Keratinocyte (primary cell): ENCODE measurements around the gene RELCH. TPM values are rescaled to one million over a fixed set of nuclear protein-coding genes. Genes with fewer than 3 reads are reported as not detected.

Experiments
- DNase-seq: peaks from one replicate; pipeline ENCODE4 v3.0.0-alpha.2; 2011; ENCODE audit warnings: low read depth, missing footprints, low spot score
- FAIRE-seq: peaks from 2 replicates; lab custom pipeline; 2011; peaks lifted over from hg19 to GRCh38; lab: Jason Lieb, UNC
- H2AFZ ChIP-seq: 2 replicates; pipeline ENCODE4 v1.6.0; 2012; ENCODE audit warnings: low read length, control low read depth, inconsistent platforms; ENCODE audit not compliant: control insufficient read depth
- H3K27ac ChIP-seq: 2 replicates; pipeline ENCODE4 v1.5.1; 2011; ENCODE audit warnings: low read length; ENCODE audit not compliant: control insufficient read depth, insufficient read depth
- H3K27me3 ChIP-seq: 3 replicates; pipeline ENCODE4 v1.6.0; 2011; ENCODE audit warnings: low read length; ENCODE audit not compliant: control insufficient read depth, insufficient read depth; ENCODE audit errors: extremely low read depth
- H3K36me3 ChIP-seq, 2 experiments: 2 replicates in 1 of 2; 3 replicates in 1 of 2; pipeline ENCODE4 v1.5.1; 2011; ENCODE audit warnings: low read length in 2 of 2, mild to moderate bottlenecking in 1 of 2; ENCODE audit not compliant: control insufficient read depth in 2 of 2, insufficient read depth in 2 of 2; ENCODE audit errors: extremely low read depth in 1 of 2
- H3K4me1 ChIP-seq: 3 replicates; pipeline ENCODE4 v1.5.1; 2011; ENCODE audit warnings: low read length; ENCODE audit not compliant: control insufficient read depth, insufficient read depth; ENCODE audit errors: extremely low read depth
- H3K4me2 ChIP-seq: 3 replicates; pipeline ENCODE4 v1.6.0; 2011; ENCODE audit warnings: low read depth, low read length; ENCODE audit not compliant: control insufficient read depth, insufficient read depth; ENCODE audit errors: extremely low read depth
- H3K4me3 ChIP-seq, 3 experiments: fragments of 200-600 bp in 1 of 3; sonication (generic) in 1 of 3; 2 replicates in 2 of 3; 3 replicates in 1 of 3; pipeline ENCODE4 v1.5.1; 2011 to 2016; ENCODE audit warnings: low read length in 3 of 3, mild to moderate bottlenecking in 3 of 3, control low read depth in 2 of 3, inconsistent platforms in 1 of 3, low read depth in 1 of 3, mixed read lengths in 1 of 3, mixed run types in 1 of 3, moderate library complexity in 1 of 3; ENCODE audit not compliant: control insufficient read depth in 2 of 3, insufficient read depth in 2 of 3; ENCODE audit errors: extremely low read depth in 1 of 3
- H3K79me2 ChIP-seq: 2 replicates; pipeline ENCODE4 v1.6.0; 2012; ENCODE audit warnings: low read length; ENCODE audit not compliant: control insufficient read depth, insufficient read depth
- H3K9ac ChIP-seq: 3 replicates; pipeline ENCODE4 v1.6.0; 2011; ENCODE audit warnings: low read length; ENCODE audit not compliant: control insufficient read depth, insufficient read depth; ENCODE audit errors: extremely low read depth
- H3K9me1 ChIP-seq: 3 replicates; pipeline ENCODE4 v1.6.0; 2011; ENCODE audit warnings: low read length; ENCODE audit not compliant: control insufficient read depth, insufficient read depth; ENCODE audit errors: extremely low read depth
- H3K9me3 ChIP-seq: 2 replicates; pipeline ENCODE4 v1.5.1; 2012; ENCODE audit warnings: low read depth, low read length; ENCODE audit not compliant: control insufficient read depth
- H4K20me1 ChIP-seq: 3 replicates; pipeline ENCODE4 v1.6.0; 2011; ENCODE audit warnings: low read length; ENCODE audit not compliant: control insufficient read depth, insufficient read depth; ENCODE audit errors: extremely low read depth
- CTCF ChIP-seq, 3 experiments: IDR thresholded peaks in 1 of 3; conservative IDR thresholded peaks in 1 of 3; optimal IDR thresholded peaks in 1 of 3; 2 replicates in 2 of 3; 3 replicates in 1 of 3; pipeline versions ENCODE3 to v1.5.1; 2011; ENCODE audit warnings: low read length in 3 of 3, mild to moderate bottlenecking in 3 of 3, moderate library complexity in 2 of 3, control low read depth in 1 of 3, inconsistent platforms in 1 of 3; ENCODE audit not compliant: insufficient read depth in 2 of 3; ENCODE audit errors: extremely low read depth in 1 of 3
- EZH2 ChIP-seq: IDR thresholded peaks from one replicate; pipeline ENCODE4 v1.6.1; 2012; ENCODE audit warnings: inconsistent platforms, mild to moderate bottlenecking, low read length, moderate library complexity
- dilution Hi-C: fragments of 300-500 bp; cut with MboI; formaldehyde crosslinking; loops from one replicate; pipeline ENCODE4 v1.7.0; 2020; ENCODE audit warnings: low sequenced_read_pairs; ENCODE audit not compliant: extremely low pct_ligation_motif_present
- polyA plus RNA-seq, 5 experiments: library from polyadenylated mRNA; depleted of rRNA in 3 of 5; stranded (reverse) in 3 of 5; stranded (forward) in 1 of 5; unstranded in 1 of 5; fragments of >200 nt; gene quantifications; 1 replicate in 1 of 5; 2 replicates in 3 of 5; 3 replicates in 1 of 5; pipeline versions ENCODE4 v1.2.1 to v1.2.3, GENCODE V29; 2011 to 2012; ENCODE audit warnings: missing spikeins in 2 of 5, low read depth in 1 of 5, low replicate concordance in 1 of 5

The RELCH gene
- polyA plus RNA-seq, 1 donor (not counting 4 experiments of a cell fraction or from before 2014, with no cell fraction given) = 21.8 TPM

GRCh38 chr18:62214790-62215189 is 27.7 kb downstream of the RELCH start:
- no peaks in the 10 kb centered on the region for H3K27me3 ChIP-seq
- H3K9me1 ChIP-seq = no peaks in the 10 kb centered on the region
- no peak overlapping the region for H2AFZ ChIP-seq
- FAIRE-seq (no peak), DNase-seq (no peak)
- H3K4me2 ChIP-seq = no peak overlapping the region
- H3K4me3 ChIP-seq = no peak overlapping the region
- H3K9ac ChIP-seq = no peak overlapping the region
- H3K4me1 ChIP-seq = no peaks in the 10 kb centered on the region
- dilution Hi-C loops = no loop called here
- no peak for TF ChIP-seq EZH2
- no peak for TF ChIP-seq CTCF (optimal IDR thresholded peaks at IDR 0.05 in 1 of 3, IDR thresholded peaks at IDR 0.05 in 1 of 3, conservative IDR thresholded peaks at IDR 0.05 in 1 of 3; ENCODE audit: extremely low read depth in 1 of 3, insufficient read depth in 2 of 3, low read length in 3 of 3)
- H3K9me3 ChIP-seq = no peaks in the 10 kb centered on the region
- no peak overlapping the region for H3K27ac ChIP-seq
- peaks cover 22% of the 10 kb centered on the region for H3K79me2 ChIP-seq
- peaks cover 0 to 2% of the 10 kb centered on the region in 2 experiments for H3K36me3 ChIP-seq
- no peaks in the 10 kb centered on the region for H4K20me1 ChIP-seq

GRCh38 chr18:62224229-62224628 is 37.2 kb downstream of the RELCH start:
- Histone ChIP-seq H3K27me3 (no peaks in the 10 kb centered on the region), H3K9ac (no peak overlapping the region), H3K4me2 (no peak overlapping the region), H3K9me3 (no peaks in the 10 kb centered on the region), H3K79me2 (peaks cover 2% of the 10 kb centered on the region), H3K27ac (no peak overlapping the region), H2AFZ (no peak overlapping the region), H3K4me3 (no peak overlapping the region), H4K20me1 (no peaks in the 10 kb centered on the region), H3K36me3 (peaks cover 3 to 4% of the 10 kb centered on the region in 2 experiments), H3K4me1 (no peaks in the 10 kb centered on the region), H3K9me1 (no peaks in the 10 kb centered on the region)
- dilution Hi-C loops = no loop called here
- DNase-seq (no peak), FAIRE-seq (no peak)
- no peak for TF ChIP-seq EZH2
- TF ChIP-seq CTCF (optimal IDR thresholded peaks at IDR 0.05 in 1 of 3, IDR thresholded peaks at IDR 0.05 in 1 of 3, conservative IDR thresholded peaks at IDR 0.05 in 1 of 3; ENCODE audit: extremely low read depth in 1 of 3, insufficient read depth in 2 of 3, low read length in 3 of 3) = no peak
